HG03097 (cell line): ENCODE results near the gene LTBP2.

ENCODE experiments used
- ATAC-seq: cut with Tn5 transposase; IDR thresholded peaks from one replicate; pipeline ENCODE4 v1.9.1; 2021; ENCODE audit not compliant: unreplicated experiment, low FRiP score

LTBP2 gene

GRCh38 chr14:74611650-74612349 is at the start of gene LTBP2:
Gene LTBP2 (minus strand): TSS chr14:74612237. CDS start chr14:74611944, 293 bp downstream.
- no peak for ATAC-seq

GRCh38 chr14:74660863-74661262 is 48.8 kb upstream of the LTBP2 start:
- ATAC-seq: no peak

GRCh38 chr14:74660167-74660566 is 48.1 kb upstream of the LTBP2 start:
- ATAC-seq: no peak

GRCh38 chr14:74658535-74659131 is 46.6 kb upstream of the LTBP2 start:
- ATAC-seq: no peak

- ATAC-seq: no peak
Measured at GRCh38 chr14:74656964-74657363, 44.9 kb upstream of the LTBP2 start.

DNA sequence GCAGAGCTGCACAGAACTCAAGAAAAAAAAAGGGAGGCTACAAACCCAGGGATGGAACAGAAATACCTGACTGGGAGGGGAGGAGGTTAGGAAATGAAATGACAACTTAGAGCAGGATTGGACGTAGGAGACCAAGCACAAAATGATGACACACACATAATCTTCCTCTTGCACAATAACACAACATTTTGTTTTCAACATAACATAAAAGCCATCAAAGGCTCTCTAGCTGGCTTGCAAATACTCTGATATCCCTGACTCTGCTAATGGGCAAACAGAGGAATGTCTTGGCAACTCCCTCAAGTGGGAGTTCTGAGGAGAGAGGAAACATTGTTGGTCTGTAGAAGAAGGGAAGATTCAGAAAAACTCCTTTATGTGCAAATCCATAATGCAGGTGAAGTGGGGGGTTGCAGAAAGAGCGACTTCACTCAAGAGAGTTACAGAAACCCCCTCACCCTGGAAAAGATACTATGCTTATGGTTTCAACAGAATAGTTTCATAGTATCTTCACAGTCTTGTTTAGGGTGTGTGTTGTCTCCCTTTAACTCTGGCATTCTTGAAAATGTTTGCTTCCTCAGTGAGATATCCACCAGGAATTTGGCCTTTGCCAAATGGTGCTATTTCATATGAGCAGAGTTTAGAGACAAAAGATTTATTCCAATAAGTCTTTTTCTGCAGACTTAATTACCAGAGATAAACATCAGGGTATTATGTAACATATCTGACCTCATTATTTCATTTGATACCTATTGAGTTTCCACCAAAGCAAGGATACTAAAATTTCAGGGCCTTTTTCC is 43.8 kb upstream of the LTBP2 start:
- ATAC-seq: no peak

- ATAC-seq: no peak
Measured at GRCh38 chr14:74654931-74655330, 42.9 kb upstream of the LTBP2 start.

DNA sequence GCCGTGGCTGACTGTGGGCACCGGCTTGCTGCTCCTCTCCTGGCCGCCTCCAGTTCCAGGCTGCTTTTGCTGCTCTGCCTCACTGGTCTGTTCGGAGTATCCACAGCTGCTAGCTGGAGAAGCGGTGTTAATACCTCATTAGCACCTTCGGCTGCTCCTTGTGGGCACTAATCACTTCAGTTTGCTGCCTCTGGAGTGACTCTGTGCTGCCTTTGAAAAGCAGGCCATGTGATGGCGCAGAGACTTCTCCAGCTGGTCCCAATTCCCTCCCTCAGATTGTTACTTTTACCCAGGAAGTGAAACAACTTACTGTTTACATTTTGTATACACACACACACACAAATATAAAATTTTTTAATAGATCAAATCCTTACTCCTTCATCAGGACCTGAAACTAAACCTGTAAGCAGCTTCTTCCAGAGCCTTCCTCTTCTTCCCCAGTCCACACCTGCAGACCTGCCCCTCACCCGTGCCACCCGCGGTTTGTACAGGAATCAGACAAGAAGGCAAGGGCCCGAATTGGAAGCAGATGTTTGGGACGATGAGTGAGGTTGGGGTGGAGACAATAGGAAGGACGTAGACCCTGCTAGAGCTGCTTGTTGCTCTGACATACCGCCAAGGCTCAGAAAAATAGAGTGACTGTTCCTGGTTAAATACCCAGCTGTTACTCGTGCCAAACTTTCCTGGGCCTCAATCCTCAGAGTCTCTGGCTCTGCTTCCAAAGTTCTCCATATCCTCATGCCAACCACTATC is 41.5 kb upstream of the LTBP2 start:
- no peak for ATAC-seq

- no peak for ATAC-seq
Measured at GRCh38 chr14:74652541-74652940, 40.5 kb upstream of the LTBP2 start.

- ATAC-seq: no peak
Measured at GRCh38 chr14:74650927-74651686, 39.1 kb upstream of the LTBP2 start.

DNA sequence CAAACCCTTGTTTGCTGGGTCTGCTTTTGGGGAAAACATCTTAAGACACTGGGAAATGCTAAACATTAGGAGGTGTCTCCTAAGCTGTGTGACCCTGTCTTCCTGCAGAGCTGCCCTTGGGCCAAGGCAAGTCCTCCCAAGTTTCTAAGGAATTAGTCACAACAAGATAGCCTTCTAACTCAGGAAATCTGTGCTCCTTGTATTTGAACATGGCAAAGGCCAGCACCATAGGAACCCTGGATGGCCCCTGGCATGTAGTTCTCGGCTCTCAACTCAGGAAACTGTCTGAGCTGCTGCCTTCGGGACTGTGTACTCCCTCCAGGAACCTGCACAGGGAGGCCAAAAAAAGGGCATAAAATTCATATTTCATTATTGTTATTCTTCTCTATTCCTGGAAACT is 37.6 kb upstream of the LTBP2 start:
- no peak for ATAC-seq

DNA sequence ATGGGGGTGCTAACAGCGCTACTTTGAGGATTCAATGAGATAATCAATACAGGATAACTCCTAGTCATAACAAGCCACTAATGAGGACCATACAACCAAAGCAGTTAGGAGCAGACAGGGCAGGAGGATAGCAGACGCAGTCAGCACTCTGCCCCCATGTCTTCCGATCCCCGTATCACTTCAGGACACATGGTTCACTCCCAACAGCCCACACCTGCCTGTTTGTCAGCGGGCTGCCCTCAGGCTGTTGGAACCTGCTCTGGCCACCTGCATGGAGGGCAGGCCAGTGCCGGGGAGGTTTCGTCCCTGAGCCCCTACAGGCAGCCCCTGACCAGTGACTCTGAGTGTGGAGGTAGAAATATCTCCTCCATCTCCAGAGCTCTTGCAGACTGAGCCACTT is 37.1 kb upstream of the LTBP2 start:
- no peak for ATAC-seq

DNA sequence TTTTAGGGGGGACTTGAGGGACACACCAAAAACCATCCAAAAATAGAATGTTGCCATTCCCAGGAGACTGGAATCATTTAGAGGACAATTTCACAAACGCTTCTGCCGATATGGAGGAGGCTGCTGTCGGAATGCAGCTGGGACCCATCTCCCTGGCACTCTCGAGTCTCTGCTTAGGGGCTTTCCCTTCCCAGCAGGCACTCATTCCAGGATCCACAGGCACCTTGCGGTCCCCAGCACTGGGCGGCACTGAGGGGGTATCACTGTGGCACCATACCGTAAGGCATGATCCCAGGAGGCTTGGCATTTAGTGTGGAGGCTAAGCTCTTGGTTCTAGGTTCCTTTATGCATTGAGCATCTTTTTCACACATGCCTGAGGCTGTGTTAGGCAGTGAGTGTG is 36.6 kb upstream of the LTBP2 start:
- no peak for ATAC-seq

GRCh38 chr14:74647678-74648461 is 35.8 kb upstream of the LTBP2 start:
- ATAC-seq: no peak

DNA sequence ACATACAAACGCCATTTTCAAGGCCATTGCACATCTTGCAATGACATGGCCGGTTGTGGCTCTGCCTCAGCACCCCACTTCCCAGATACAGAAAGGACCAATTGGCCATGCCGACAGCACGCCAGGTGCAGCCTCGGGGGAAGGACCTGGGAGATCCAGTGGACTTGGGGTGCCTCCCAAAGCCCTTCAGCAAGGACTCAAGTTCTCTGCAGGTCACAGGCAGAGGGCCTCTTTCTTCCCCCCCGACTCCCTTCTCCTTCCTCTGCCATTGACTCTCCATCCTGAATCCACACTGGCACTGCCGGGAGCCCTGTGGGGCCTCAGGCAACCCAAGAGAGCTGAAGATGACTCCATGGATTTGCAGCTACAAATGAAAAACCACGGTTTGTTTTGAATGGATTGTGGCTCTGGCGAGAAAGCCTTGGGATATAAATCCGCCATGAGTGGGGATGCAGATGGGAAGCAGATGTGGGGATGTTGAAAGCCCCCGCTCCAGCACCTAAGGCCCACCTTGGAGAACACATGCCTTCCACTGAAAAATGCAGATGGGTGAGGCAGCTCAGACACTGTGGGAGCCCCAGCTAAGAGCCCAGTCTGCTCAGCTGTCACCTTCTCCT is 35.1 kb upstream of the LTBP2 start:
- ATAC-seq: no peak

- no peak for ATAC-seq
Measured at GRCh38 chr14:74645756-74646470, 33.9 kb upstream of the LTBP2 start.

- ATAC-seq: no peak
Measured at GRCh38 chr14:74645244-74645643, 33.2 kb upstream of the LTBP2 start.

GRCh38 chr14:74641601-74642391 is 29.8 kb upstream of the LTBP2 start:
- no peak for ATAC-seq
